Measurements from ENCODE around the gene AMELX.

GRCh38 chrX:11337292-11338009 is 44.2 kb downstream of the AMELX start:
- no peak for TF ChIP-seq TEF (CRISPR knock-in tag; IDR thresholded peaks at IDR 0.05)
- TF ChIP-seq ZMYM2 (CRISPR knock-in tag; IDR thresholded peaks at IDR 0.05): no peak
- no peak for TF ChIP-seq SIN3A (IDR thresholded peaks at IDR 0.05; ENCODE audit: borderline replicate concordance, low read depth, low read length)
- TF ChIP-seq POLR2A (IDR thresholded peaks at IDR 0.05; ENCODE audit: insufficient read depth in 1 of 2, low read depth in 2 of 2, low read length in 2 of 2): no peak
- no peak for TF ChIP-seq MED13 (CRISPR knock-in tag; IDR thresholded peaks at IDR 0.05)
- no peak for TF ChIP-seq SMYD3 (CRISPR knock-in tag; IDR thresholded peaks at IDR 0.05)
- TF ChIP-seq HNRNPL (IDR thresholded peaks at IDR 0.05; ENCODE audit: low read depth, low read length): no peak
